Heart right ventricle (tissue), 16 donors: ENCODE data around the gene FOXC2. TPM values are rescaled to one million over a fixed set of nuclear protein-coding genes. Genes with fewer than 3 reads are reported as not detected.

Source experiments
- ATAC-seq, 8 donors: fragments of 200-7000 bp; cut with Tn5 transposase; one replicate each; pipeline ENCODE4 v1.9.1; 2020; ENCODE audit warnings: mild to moderate bottlenecking in 8 of 8, moderate library complexity in 8 of 8, moderate number of reproducible peaks in 1 of 8
- DNase-seq, 2 donors: peaks; one replicate each; pipeline ENCODE4 v3.0.0-alpha.2; 2020
- H3K27ac ChIP-seq, 10 donors: fragments of 200-600 bp; sonication (generic) in 2 of 10; one replicate each; pipeline versions ENCODE4 v1.5.0 to v1.8.0; 2020 to 2022; ENCODE audit warnings: mild to moderate bottlenecking in 3 of 10
- H3K27me3 ChIP-seq, 7 donors: fragments of 200-600 bp; one replicate each; pipeline ENCODE4 v1.8.0; 2021 to 2022; ENCODE audit warnings: mild to moderate bottlenecking in 2 of 7
- H3K36me3 ChIP-seq, 9 donors: fragments of 200-600 bp; sonication (generic) in 1 of 9; one replicate each; pipeline versions ENCODE4 v1.5.0 to v1.8.0; 2020 to 2022; ENCODE audit warnings: mild to moderate bottlenecking in 2 of 9
- H3K4me1 ChIP-seq, 9 donors: fragments of 200-600 bp; sonication (generic) in 1 of 9; one replicate each; pipeline versions ENCODE4 v1.5.0 to v1.8.0; 2020 to 2022; ENCODE audit warnings: mild to moderate bottlenecking in 4 of 9
- H3K4me3 ChIP-seq, 10 donors: fragments of 200-600 bp; sonication (generic) in 2 of 10; one replicate each; pipeline versions ENCODE4 v1.5.0 to v1.8.0; 2020 to 2022; ENCODE audit warnings: mild to moderate bottlenecking in 7 of 10, moderate library complexity in 2 of 10
- H3K9me3 ChIP-seq, 11 donors: fragments of 200-600 bp in 10 of 11; sonication (generic) in 2 of 11; one replicate each; pipeline versions ENCODE4 v1.5.0 to v1.8.0; 2013 to 2022; ENCODE audit warnings: mild to moderate bottlenecking in 2 of 11, control low read depth in 1 of 11, moderate library complexity in 1 of 11
- WGBS, 2 donors: extraction: QIAGEN DNeasy Blood & Tissue Kit; methylation state at CpG; one replicate each; pipeline ENCODE4 v1.1.7; 2013; ENCODE audit warnings: inconsistent platforms in 1 of 2; 5-methylcytosine and 5-hydroxymethylcytosine counted together
- intact Hi-C, 10 donors: fragments of 100-400 bp; cut with DNase I; formaldehyde crosslinking; loops; one replicate each; pipeline versions ENCODE4 v1.11.1 to v1.14.2; 2022
- polyA plus RNA-seq, 2 donors: library from polyadenylated mRNA; stranded (reverse); fragments of 200-250 nt; gene quantifications; one replicate each; pipeline ENCODE4 v1.2.3, GENCODE V29; 2013
- total RNA-seq, 10 donors: library from RNA; stranded (reverse); fragmentation: NEBNext Ultra II Directional in 3 of 10; extraction: Animal tissue kit (Norgen Biotek cat#: 25700) in 3 of 10; gene quantifications; one replicate each; pipeline versions ENCODE4 v1.2.1 to v1.2.4, GENCODE V29; 2021 to 2023
- TF ChIP-seq, protein P1 (sequence below), 9 donors: fragments of 200-600 bp; sonication (generic) in 2 of 9; IDR thresholded peaks; one replicate each; pipeline versions ENCODE4 v1.5.0 to v1.8.0; 2021 to 2022; ENCODE audit warnings: antibody characterized with exemption in 9 of 9, mild to moderate bottlenecking in 5 of 9, moderate library complexity in 1 of 9
- donor health status: Arrhythmogenic right ventricular cardiomyopathy.
- donor health status: ischemic (EF 13 %, LVEDD 7.1; RV severe dilation, severe dysfunction).
- donor health status: healthy with polysubstance abuse.
- donor health status: DM: no; HTN: yes; CAD: no.
- donor health status: DM: no; HTN: no; CAD: no.
- donor health status: ischemic (EF 25% LVEDD 6.9; RV normal size, moderate dysfunction).
- donor health status: ischemic (EF 25% LVEDD 5.7; RV mildly dilated, moderate dysfunction).
- donor health status: healthy.
- donor health status: DM: yes; HTN: yes; CAD: no.
- donor health status: Ischemic cardiomyopathy.
- donor health status: ischemic (EF 35%, LVEDD 5.7; RV mildly dilated, moderate dysfunction).
- donor health status: nonischemic (EF 11% LVEDD 7.7; RV severe dilation, severe dysfunction).
- donor health status: DM: yes; HTN: yes; CAD: no.
- donor health status: PGD.
- donor health status: ischemic (EF 29% LVEDD 5.4; RV normal size, mild dysfunction).
- donor health status: nonischemic (EF 23%, LVEDD 6.1; RV moderate dilation, normal function).

Gene FOXC2
- total and polyA plus RNA-seq, 12 donors: 0.66 to 2.2 (median 1.6) TPM

DNA sequence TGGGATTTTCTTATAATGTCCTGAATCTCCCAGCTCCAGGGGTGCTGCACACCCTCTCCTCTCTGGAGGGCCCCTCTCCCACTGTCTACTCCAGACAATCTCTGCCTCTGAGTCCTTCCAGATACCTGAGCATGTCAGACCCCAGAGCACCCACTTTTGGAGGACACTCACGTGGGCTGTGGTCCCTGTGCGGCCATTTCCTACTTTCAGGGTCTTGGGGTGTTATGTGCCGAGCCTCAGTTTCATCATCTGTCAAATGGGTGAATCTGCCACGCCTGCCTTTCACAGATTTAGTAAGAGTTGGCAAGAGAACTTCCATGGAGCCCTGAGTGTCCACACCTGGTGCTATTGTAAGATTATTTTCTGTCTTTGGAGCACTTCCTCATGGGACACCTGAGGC is 8.0 kb downstream of the FOXC2 start:
- 70 to 81% methylated on average over 4 of the region's 4 CpGs for WGBS, 2 donors
- peaks cover 7 to 100% (median 97%) of the 10 kb centered on the region in 7 donors for H3K27me3 ChIP-seq
- peaks cover 0 to 61% (median 28%) of the 10 kb centered on the region in 9 donors for H3K4me1 ChIP-seq
- no peak overlapping the region for H3K4me3 ChIP-seq
- no peak for DNase-seq
- no peak for ATAC-seq
- H3K9me3 ChIP-seq: no peaks in the 10 kb centered on the region
- TF ChIP-seq, protein P1, sequence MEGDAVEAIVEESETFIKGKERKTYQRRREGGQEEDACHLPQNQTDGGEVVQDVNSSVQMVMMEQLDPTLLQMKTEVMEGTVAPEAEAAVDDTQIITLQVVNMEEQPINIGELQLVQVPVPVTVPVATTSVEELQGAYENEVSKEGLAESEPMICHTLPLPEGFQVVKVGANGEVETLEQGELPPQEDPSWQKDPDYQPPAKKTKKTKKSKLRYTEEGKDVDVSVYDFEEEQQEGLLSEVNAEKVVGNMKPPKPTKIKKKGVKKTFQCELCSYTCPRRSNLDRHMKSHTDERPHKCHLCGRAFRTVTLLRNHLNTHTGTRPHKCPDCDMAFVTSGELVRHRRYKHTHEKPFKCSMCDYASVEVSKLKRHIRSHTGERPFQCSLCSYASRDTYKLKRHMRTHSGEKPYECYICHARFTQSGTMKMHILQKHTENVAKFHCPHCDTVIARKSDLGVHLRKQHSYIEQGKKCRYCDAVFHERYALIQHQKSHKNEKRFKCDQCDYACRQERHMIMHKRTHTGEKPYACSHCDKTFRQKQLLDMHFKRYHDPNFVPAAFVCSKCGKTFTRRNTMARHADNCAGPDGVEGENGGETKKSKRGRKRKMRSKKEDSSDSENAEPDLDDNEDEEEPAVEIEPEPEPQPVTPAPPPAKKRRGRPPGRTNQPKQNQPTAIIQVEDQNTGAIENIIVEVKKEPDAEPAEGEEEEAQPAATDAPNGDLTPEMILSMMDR (IDR thresholded peaks at IDR 0.05): no peak
- peak overlapping the region in 8 of 10 donors; percentile 19 to 81 (median 48) for H3K27ac ChIP-seq
- no peaks in the 10 kb centered on the region for H3K36me3 ChIP-seq
- intact Hi-C loops: loop anchor here in 8 of 10 donors (5.0 to 10.0 kb wide), 10 partner anchors 38 to 488 kb away; no protein-coding TSS in a partner anchor

DNA sequence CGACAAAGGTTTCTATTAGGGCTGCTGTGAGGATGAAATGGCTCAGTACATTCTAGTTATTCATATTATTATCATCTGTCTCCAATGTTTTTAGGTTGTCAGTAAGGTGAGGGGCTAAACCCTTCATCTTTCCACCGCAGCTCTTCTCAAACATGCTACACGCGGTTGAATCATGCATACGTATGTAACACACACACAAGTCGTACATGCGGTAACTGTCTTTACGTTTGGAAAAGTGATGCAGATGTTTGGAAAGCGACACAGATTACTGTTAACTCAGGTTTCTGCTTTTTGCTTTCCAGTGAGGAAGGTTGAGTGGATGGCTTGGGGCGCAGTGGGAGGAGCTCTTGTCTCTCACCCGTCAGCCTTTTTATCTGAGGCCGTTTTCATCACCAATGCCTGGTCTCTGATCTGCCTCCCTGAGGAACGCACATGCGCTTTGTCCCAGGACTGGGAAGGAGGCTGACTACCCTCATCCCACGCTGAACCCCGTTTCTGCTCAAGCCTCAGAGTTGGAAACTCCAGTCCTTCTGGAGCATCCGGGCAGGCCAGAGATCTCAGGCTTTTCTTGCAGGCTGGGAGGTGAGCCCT is 8.6 kb downstream of the FOXC2 start:
- WGBS, 2 donors: 44 to 52% methylated on average over 17 of the region's 17 CpGs
- Histone ChIP-seq H3K27ac (peak overlapping the region; percentile 31 to 85 (median 68)), H3K27me3 (peaks cover 7 to 100% (median 97%) of the 10 kb centered on the region in 7 donors), H3K36me3 (no peaks in the 10 kb centered on the region), H3K4me1 (peaks cover 0 to 64% (median 28%) of the 10 kb centered on the region in 9 donors), H3K4me3 (peak overlapping the region in 8 of 10 donors; percentile 28 to 59 (median 52)), H3K9me3 (no peaks in the 10 kb centered on the region)
- TF ChIP-seq, protein P1 (IDR thresholded peaks at IDR 0.05): no peak
- intact Hi-C loops: loop anchor here in 8 of 10 donors (5.0 to 10.0 kb wide), 9 partner anchors 37 to 487 kb away; no protein-coding TSS in a partner anchor
- DNase-seq: no peak
- no peak for ATAC-seq

DNA sequence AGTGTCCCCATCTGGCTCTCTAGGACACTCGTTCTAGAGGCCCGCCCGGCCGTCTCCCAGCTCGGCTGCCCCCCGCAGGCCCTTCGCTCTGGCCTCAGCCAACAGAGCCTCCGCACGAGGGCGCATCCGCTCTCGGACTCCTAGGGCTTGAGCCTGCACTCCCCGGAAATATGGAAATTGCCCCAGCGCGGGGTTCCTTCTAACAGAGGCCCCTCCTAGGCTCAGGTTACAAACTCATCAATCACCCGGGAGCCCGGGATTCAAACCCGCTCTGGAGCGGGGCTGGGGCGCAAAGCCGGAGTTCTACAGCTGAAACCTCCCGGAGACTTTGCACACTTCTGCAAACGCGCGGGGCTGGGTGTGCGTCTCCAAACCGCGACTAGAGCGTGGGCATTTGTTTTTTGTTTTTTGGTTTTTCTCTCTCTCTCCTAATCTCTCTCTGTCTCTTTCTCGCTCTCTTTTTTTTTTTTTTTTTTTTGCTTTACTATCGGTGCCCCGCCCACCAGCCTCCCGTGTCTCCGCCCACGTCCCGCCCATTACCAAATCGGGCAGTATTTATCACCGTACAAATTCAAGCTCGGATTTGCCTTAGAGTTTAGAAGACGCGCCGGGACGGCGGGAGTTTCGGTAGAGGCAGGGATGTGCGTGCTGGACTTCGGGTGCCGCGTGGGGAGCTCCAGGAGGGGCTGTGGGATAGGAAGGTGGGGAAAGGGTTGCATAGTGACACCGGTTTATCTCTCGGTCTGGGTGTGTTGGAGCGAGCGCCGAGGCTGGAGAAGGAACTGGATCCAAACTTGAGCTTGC is 9.3 kb downstream of the FOXC2 start:
- Histone ChIP-seq H3K36me3 (no peaks in the 10 kb centered on the region), H3K27me3 (peaks cover 7 to 100% (median 97%) of the 10 kb centered on the region in 7 donors), H3K4me3 (peak overlapping the region; percentile 7 to 59 (median 49)), H3K27ac (peak overlapping the region; percentile 43 to 85 (median 71)), H3K4me1 (peaks cover 0 to 67% (median 28%) of the 10 kb centered on the region in 9 donors), H3K9me3 (no peaks in the 10 kb centered on the region)
- TF ChIP-seq, protein P1 (IDR thresholded peaks at IDR 0.05): peak in 8 of 9 donors; percentile 40 to 78 (median 61)
- peak; percentile 80 to 88 (median 85) for ATAC-seq
- peak; percentile 83 to 86 for DNase-seq
- WGBS, 2 donors: 1% methylated on average over 54 of the region's 54 CpGs
- intact Hi-C loops: loop anchor here in 8 of 10 donors (5.0 to 10.0 kb wide), 9 partner anchors 36 to 486 kb away; no protein-coding TSS in a partner anchor
